ENCODE measurements around the gene SGPP2.

DNA sequence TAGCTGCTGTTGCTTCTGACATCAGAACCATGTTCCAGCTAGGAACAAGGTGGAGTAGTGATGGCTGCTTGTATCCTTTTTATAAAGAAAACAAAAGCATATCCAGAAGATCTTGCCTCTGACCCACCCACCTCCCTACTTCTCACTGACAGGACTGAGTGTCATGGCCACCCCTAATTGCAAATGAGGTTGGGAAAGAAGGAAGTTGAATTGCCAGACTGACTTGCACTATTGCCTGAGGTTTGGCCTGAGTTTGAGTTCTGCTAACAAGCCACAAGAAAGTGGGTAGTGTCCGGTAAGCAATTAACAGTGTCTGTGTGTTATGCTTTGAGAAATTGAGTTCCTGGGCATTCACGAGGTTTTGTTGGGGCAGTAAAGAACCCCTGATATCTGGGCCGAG, 22.8 kb downstream of the SGPP2 start:
- TF ChIP-seq EZH2 (IDR thresholded peaks at IDR 0.05; ENCODE audit: low read depth): no peak
- TF ChIP-seq, protein P1, sequence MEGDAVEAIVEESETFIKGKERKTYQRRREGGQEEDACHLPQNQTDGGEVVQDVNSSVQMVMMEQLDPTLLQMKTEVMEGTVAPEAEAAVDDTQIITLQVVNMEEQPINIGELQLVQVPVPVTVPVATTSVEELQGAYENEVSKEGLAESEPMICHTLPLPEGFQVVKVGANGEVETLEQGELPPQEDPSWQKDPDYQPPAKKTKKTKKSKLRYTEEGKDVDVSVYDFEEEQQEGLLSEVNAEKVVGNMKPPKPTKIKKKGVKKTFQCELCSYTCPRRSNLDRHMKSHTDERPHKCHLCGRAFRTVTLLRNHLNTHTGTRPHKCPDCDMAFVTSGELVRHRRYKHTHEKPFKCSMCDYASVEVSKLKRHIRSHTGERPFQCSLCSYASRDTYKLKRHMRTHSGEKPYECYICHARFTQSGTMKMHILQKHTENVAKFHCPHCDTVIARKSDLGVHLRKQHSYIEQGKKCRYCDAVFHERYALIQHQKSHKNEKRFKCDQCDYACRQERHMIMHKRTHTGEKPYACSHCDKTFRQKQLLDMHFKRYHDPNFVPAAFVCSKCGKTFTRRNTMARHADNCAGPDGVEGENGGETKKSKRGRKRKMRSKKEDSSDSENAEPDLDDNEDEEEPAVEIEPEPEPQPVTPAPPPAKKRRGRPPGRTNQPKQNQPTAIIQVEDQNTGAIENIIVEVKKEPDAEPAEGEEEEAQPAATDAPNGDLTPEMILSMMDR (conservative IDR thresholded peaks at IDR 0.05): no peak

All from PC-9 (cell line).